H1 (cell line): ENCODE measurements around the gene TMEM89.

Experiments
- BACH1 ChIP-seq: IDR thresholded peaks from 2 replicates; pipeline ENCODE4 v1.6.1; 2012; ENCODE audit warnings: low read length, improper control_type of control experiment
- CEBPB ChIP-seq: IDR thresholded peaks from 2 replicates; pipeline ENCODE4 v1.6.1; 2012; ENCODE audit warnings: low read depth, low read length
- EP300 ChIP-seq, 2 experiments: IDR thresholded peaks; 1 replicate in 1 of 2; 2 replicates in 1 of 2; pipeline ENCODE4 v1.6.1; 2011 to 2012; ENCODE audit warnings: low read depth in 2 of 2, low read length in 2 of 2, mild to moderate bottlenecking in 2 of 2, borderline replicate concordance in 1 of 2, inconsistent platforms in 1 of 2, moderate library complexity in 1 of 2
- EZH2 ChIP-seq: fragments of 200-600 bp; sonication (generic); IDR thresholded peaks from 2 replicates; pipeline ENCODE4 v1.7.1; 2012; ENCODE audit warnings: low read depth, mild to moderate bottlenecking, moderate library complexity, low read length, inconsistent platforms; ENCODE audit not compliant: severe bottlenecking
- JUND ChIP-seq: IDR thresholded peaks from 2 replicates; pipeline ENCODE4 v1.6.1; 2011; ENCODE audit warnings: mild to moderate bottlenecking, improper control_type of control experiment, low read length
- NRF1 ChIP-seq: IDR thresholded peaks from 2 replicates; pipeline ENCODE4 v1.6.1; 2011; ENCODE audit warnings: mild to moderate bottlenecking, low read depth, low read length, improper control_type of control experiment
- POLR2A ChIP-seq, 2 experiments: IDR thresholded peaks; 1 replicate in 1 of 2; 2 replicates in 1 of 2; pipeline ENCODE4 v1.6.1; 2011; ENCODE audit warnings: low read depth in 2 of 2, low read length in 2 of 2, mild to moderate bottlenecking in 2 of 2; ENCODE audit errors: control extremely low read depth in 1 of 2
- TAF7 ChIP-seq: optimal IDR thresholded peaks from 2 replicates; pipeline ENCODE3; 2011; ENCODE audit warnings: low read depth, mild to moderate bottlenecking, inconsistent platforms, low read length, moderate library complexity, borderline replicate concordance
- ZNF274 ChIP-seq: IDR thresholded peaks from 2 replicates; pipeline ENCODE4 v1.7.0; 2012; ENCODE audit warnings: low read length, borderline replicate concordance; ENCODE audit errors: extremely low read depth
- TF ChIP-seq, protein P1 (sequence below), 3 experiments: IDR thresholded peaks; 1 replicate in 2 of 3; 2 replicates in 1 of 3; pipeline versions ENCODE4 v1.5.1 to v1.6.1; 2011; ENCODE audit warnings: low read length in 3 of 3, mild to moderate bottlenecking in 3 of 3, inconsistent platforms in 2 of 3, low read depth in 1 of 3, moderate library complexity in 1 of 3; ENCODE audit not compliant: insufficient read depth in 1 of 3; ENCODE audit errors: control extremely low read depth in 1 of 3
- TF ChIP-seq, protein P2 (sequence below): IDR thresholded peaks from 2 replicates; pipeline ENCODE4 v1.6.1; 2012; ENCODE audit warnings: inconsistent platforms

DNA sequence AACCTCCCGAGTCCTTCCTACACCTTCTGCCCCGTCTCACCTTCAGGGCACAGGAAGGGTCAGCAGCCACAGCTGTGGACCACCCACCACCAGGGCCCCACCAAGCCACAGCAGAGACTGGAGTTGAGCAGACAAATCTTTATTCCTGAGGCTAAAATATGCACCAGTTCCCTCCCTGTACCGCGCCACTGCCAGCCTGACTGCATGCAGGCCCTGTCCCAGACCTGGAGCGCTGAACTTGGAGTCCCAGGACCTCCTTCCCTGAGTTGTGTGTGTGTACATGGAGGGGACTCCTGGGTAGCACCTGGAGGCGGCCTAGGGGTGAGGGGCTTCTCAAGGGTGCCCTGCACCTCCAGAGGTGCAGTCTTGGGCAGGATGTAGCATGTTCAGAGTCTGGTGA lies 4.0 kb upstream of the TMEM89 start:
- TF ChIP-seq EZH2 (no peak), TAF7 (no peak), EP300 (IDR thresholded peaks at IDR 0.05; ENCODE audit: borderline replicate concordance in 1 of 2, low read depth in 2 of 2, low read length in 2 of 2) (no peak), BACH1 (no peak), ZNF274 (no peak), POLR2A (IDR thresholded peaks at IDR 0.05; ENCODE audit: control extremely low read depth in 1 of 2, low read depth in 2 of 2, low read length in 2 of 2) (no peak), NRF1 (no peak), JUND (no peak), CEBPB (no peak)
- TF ChIP-seq, protein P1, sequence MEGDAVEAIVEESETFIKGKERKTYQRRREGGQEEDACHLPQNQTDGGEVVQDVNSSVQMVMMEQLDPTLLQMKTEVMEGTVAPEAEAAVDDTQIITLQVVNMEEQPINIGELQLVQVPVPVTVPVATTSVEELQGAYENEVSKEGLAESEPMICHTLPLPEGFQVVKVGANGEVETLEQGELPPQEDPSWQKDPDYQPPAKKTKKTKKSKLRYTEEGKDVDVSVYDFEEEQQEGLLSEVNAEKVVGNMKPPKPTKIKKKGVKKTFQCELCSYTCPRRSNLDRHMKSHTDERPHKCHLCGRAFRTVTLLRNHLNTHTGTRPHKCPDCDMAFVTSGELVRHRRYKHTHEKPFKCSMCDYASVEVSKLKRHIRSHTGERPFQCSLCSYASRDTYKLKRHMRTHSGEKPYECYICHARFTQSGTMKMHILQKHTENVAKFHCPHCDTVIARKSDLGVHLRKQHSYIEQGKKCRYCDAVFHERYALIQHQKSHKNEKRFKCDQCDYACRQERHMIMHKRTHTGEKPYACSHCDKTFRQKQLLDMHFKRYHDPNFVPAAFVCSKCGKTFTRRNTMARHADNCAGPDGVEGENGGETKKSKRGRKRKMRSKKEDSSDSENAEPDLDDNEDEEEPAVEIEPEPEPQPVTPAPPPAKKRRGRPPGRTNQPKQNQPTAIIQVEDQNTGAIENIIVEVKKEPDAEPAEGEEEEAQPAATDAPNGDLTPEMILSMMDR (IDR thresholded peaks at IDR 0.05; ENCODE audit: control extremely low read depth in 1 of 3, insufficient read depth in 1 of 3, low read depth in 1 of 3, low read length in 3 of 3) = no peak
- TF ChIP-seq, protein P2, sequence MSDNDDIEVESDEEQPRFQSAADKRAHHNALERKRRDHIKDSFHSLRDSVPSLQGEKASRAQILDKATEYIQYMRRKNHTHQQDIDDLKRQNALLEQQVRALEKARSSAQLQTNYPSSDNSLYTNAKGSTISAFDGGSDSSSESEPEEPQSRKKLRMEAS = no peak
